LNCAP (cell line): ENCODE measurements around the gene CBR4.

ENCODE experiments used
- TF ChIP-seq, protein P1 (sequence below): fragments of 450-650 bp; IDR thresholded peaks from 2 replicates; pipeline ENCODE4 v1.5.1; 2017; ENCODE audit warnings: mild to moderate bottlenecking

The CBR4 gene

DNA sequence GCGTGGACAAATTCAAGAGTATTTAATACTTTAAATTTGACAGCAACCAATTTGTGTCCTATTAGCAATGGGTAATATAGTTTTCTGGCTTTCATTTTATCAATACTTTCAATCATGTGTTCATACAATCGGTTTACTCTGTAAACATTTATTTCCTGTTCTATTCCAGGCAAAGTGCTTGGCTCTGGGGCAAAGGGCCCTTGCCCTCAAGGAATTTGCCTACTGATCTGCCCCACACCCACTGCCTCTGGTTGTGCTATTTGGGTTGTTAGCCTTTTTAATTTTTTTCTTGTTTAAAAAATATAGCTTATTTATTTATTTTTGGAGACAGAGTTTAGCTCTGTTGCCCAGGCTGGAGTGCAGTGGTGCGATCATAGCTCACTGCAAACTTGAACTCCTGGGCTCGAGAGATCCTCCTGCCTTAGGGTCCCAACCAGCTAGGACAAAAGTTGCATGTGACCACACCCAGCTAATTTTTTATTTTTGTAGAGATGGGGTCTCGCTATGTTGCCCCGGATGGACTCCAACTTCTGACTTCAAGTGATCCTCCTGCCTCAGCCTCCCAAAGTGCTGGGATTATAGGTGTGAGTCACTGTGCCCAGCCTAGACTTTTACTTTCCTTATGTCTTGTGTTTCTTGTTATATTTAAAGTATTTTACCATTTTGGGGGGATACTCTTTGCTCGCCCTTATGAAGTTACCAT is 30.7 kb upstream of the CBR4 start:
- TF ChIP-seq, protein P1, sequence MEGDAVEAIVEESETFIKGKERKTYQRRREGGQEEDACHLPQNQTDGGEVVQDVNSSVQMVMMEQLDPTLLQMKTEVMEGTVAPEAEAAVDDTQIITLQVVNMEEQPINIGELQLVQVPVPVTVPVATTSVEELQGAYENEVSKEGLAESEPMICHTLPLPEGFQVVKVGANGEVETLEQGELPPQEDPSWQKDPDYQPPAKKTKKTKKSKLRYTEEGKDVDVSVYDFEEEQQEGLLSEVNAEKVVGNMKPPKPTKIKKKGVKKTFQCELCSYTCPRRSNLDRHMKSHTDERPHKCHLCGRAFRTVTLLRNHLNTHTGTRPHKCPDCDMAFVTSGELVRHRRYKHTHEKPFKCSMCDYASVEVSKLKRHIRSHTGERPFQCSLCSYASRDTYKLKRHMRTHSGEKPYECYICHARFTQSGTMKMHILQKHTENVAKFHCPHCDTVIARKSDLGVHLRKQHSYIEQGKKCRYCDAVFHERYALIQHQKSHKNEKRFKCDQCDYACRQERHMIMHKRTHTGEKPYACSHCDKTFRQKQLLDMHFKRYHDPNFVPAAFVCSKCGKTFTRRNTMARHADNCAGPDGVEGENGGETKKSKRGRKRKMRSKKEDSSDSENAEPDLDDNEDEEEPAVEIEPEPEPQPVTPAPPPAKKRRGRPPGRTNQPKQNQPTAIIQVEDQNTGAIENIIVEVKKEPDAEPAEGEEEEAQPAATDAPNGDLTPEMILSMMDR = no peak

DNA sequence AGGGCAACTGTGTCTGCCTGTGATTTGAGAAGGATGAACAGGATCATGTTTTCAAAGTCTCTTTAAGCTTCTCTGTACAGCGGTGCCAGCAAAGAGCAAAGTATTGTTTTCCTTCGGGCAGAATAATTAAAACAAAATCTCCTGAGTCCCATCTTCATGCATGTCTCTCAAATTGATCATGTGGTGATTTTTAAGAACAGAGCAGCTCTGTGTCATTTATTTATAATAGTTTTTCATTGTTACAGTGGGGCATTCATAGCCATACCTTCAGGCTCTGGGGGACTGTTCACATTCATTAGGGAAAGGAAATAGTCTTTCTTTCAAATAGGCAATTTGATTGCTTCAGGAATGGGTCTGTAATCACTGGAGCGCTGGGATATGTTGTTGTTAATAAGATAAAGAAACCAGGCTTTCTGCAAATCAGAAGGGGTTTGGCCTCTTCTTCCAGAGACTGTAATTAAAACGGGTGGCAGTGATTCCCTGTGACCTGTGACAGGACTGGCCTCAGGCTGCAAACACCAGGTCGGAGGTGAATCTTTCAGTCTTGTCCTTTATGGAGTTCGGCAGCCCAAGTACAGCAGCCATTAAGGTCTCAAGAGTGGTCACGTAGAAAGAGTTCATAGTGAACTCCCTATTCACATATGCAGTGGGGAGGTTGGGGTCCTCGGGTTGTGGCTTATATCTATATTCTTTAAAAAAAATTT is 29.3 kb upstream of the CBR4 start:
- TF ChIP-seq, protein P1 = no peak

DNA sequence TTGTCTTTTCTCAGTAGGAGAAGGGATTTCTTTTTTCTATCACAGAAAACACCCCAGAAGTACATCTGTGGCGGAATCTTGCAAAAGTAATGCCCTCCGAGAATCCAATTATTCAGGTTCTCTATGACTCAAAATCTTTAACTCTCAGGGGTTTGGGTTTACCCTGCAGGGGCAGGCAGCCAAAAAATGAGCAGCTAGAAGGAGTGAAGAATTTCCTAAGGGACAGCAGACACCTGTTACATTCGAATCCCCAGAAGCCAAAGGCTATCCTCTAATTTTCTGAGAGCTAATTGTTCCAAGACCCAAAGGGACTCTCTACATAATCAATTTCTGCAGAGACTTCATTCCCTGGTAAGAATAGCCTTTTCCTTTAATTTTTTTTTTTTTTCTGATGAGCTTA is 27.5 kb upstream of the CBR4 start:
- TF ChIP-seq, protein P1 = no peak

DNA sequence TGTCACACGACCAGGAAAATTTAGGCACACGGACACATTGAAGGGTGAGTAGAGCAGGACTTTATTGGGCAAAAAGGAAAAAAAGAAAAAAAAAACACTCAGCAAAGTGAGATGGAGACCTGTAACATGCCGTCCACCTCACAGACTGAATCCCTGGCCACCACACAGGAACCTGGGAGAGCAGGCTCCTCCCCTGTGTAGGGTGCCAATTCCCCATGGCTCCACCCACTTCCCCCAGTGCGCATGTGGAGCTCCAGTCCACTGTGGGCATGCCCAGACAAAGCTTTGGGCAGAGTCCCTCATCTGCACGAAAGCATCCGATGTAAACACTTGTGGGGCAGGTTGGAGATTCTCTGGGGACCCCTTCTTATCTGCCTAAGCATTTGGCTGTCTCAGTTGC is 23.6 kb upstream of the CBR4 start:
- TF ChIP-seq, protein P1 = no peak

DNA sequence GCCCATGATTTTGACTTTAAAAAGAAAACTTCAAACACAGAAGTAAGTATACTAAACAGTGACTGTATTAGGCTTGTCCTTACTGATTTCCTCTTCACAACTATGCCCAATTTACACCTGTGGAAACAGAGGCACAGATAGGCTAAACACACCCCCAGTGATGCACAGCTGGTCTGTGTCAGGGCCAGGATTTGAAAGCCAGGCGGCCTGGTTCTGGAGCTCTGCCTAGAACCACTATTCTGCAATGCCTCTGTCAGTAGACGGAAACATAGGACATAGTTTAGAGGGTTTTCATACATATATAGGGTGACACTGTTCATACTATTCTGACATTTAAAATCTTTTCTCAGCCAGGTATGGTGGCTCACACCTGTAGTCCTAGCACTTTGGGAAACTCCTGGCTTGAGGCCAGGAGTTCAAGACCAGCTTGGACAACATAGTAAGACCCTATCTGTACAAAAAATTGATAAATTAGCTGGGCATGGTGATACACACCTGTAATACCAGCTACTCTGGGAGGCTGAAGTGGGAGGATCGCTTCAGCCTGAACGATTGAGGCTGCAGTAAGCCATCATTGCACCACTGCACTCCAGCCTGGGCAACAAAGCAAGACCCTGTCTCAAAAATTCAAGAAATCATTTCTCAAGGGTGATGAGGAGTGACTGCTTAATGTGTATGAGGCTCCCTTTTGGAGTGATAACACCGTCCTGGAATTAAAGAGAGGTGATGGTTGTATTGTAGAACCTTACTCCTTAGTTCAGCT is 23.0 kb upstream of the CBR4 start:
- TF ChIP-seq, protein P1 = no peak

DNA sequence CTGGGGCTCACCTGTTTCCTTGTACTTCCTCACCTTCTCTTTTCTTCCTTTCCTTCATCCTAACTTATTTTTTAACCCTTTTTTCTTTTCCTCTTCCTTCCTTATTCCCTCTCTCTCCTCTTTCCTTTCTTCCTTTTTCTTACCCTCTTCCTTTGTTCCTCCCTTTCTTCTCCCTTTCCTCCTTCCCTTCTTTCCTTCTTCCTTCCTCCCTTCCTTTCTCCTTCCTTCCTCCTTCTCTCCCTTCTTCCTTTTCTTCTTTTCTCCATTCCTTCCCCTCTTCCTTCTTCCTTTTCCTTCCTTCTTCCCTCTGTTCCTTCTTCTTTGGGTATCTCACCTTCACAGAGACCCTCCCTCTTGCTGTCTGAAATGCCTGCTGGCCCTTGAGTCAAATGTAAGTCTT is 22.1 kb upstream of the CBR4 start:
- TF ChIP-seq, protein P1 = no peak

DNA sequence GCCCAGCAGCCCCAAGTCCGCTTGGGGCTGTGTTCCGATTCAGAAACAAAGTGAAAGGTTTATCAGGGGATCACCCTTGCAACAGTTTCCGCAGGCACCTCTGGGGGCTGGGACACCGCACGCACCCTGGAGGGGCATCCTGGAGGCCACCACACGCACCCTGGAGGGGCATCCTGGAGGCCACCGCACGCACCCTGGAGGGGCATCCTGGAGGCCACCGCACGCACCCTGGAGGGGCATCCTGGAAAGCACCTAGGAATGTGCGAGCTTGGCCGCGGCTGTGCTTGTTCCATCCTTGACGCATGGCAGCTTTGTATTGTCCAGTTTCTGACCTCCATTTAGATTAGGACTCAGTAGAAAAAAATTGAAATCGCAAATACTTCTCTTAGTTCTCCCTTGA is 21.3 kb upstream of the CBR4 start:
- TF ChIP-seq, protein P1 = no peak
